HepG2 (cell line): ENCODE results near the gene PAQR3. TPM values are rescaled to one million over a fixed set of nuclear protein-coding genes. Genes with fewer than 3 reads are reported as not detected.

ENCODE experiments used
- AHR ChIP-seq: IDR thresholded peaks from 2 replicates; pipeline ENCODE4 v1.6.1; 2018; ENCODE audit warnings: missing genetic modification reagents, missing compliant biosample characterization
- GLI4 ChIP-seq: sonication (generic); formaldehyde crosslinking; IDR thresholded peaks from 2 replicates; pipeline ENCODE4 v1.5.1; 2020; ENCODE audit warnings: missing genetic modification reagents, mild to moderate bottlenecking, moderate library complexity, borderline replicate concordance
- HMGXB4 ChIP-seq, 2 experiments: sonication (generic) in 1 of 2; formaldehyde crosslinking in 1 of 2; IDR thresholded peaks; 2 replicates each; pipeline versions ENCODE4 v1.4.0 to v1.6.1; 2018 to 2020; ENCODE audit warnings: missing genetic modification reagents in 2 of 2, borderline replicate concordance in 1 of 2, low read depth in 1 of 2, mild to moderate bottlenecking in 1 of 2, missing biosample characterization in 1 of 2
- IRX3 ChIP-seq: sonication (generic); formaldehyde crosslinking; IDR thresholded peaks from 2 replicates; pipeline ENCODE4 v1.8.1; 2023; ENCODE audit warnings: mild to moderate bottlenecking, low read depth, missing genetic modification reagents, borderline replicate concordance
- KDM2A ChIP-seq: sonication (generic); formaldehyde crosslinking; IDR thresholded peaks from 2 replicates; pipeline ENCODE4 v1.4.0; 2020; ENCODE audit warnings: low read depth, missing genetic modification reagents, borderline replicate concordance
- MBD4 ChIP-seq: IDR thresholded peaks from 2 replicates; pipeline ENCODE4 v1.6.1; 2012; ENCODE audit warnings: low read length, inconsistent platforms, borderline replicate concordance
- MTA1 ChIP-seq: sonication (generic); formaldehyde crosslinking; IDR thresholded peaks from 2 replicates; pipeline ENCODE4 v1.4.0; 2020; ENCODE audit warnings: missing genetic modification reagents, mild to moderate bottlenecking, borderline replicate concordance
- MZF1 ChIP-seq: sonication (generic); formaldehyde crosslinking; IDR thresholded peaks from 2 replicates; pipeline ENCODE4 v1.8.1; 2023; ENCODE audit warnings: mild to moderate bottlenecking, missing genetic modification reagents, borderline replicate concordance
- NR1H2 ChIP-seq: sonication (generic); formaldehyde crosslinking; IDR thresholded peaks from 2 replicates; pipeline ENCODE4 v1.8.1; 2022; ENCODE audit warnings: low read depth, missing genetic modification reagents, borderline replicate concordance
- RCOR2 ChIP-seq: IDR thresholded peaks from 2 replicates; pipeline ENCODE4 v1.6.1; 2016; ENCODE audit warnings: missing biosample characterization, missing genetic modification reagents
- RNF2 ChIP-seq: fragments of 450-650 bp; conservative IDR thresholded peaks from 2 replicates; pipeline ENCODE4 v1.6.1; 2016; ENCODE audit warnings: low read depth
- SMYD3 ChIP-seq: sonication (generic); formaldehyde crosslinking; IDR thresholded peaks from 2 replicates; pipeline ENCODE4 v1.8.1; 2023; ENCODE audit warnings: mild to moderate bottlenecking, missing genetic modification reagents
- SRF ChIP-seq: IDR thresholded peaks from 2 replicates; pipeline ENCODE4 v1.6.1; 2011; ENCODE audit warnings: mild to moderate bottlenecking, low read depth, low read length, moderate library complexity
- TSC22D2 ChIP-seq: sonication (generic); formaldehyde crosslinking; IDR thresholded peaks from 2 replicates; pipeline ENCODE4 v1.5.1; 2020; ENCODE audit warnings: missing genetic modification reagents, mild to moderate bottlenecking, borderline replicate concordance
- ZBTB7B ChIP-seq: sonication (generic); formaldehyde crosslinking; IDR thresholded peaks from 2 replicates; pipeline ENCODE4 v1.4.0; 2020; ENCODE audit warnings: missing genetic modification reagents
- ZEB1 ChIP-seq: IDR thresholded peaks from 2 replicates; pipeline ENCODE4 v1.6.1; 2012; ENCODE audit warnings: mild to moderate bottlenecking, low read depth, inconsistent platforms; ENCODE audit not compliant: insufficient replicate concordance
- ZIK1 ChIP-seq: sonication (generic); formaldehyde crosslinking; IDR thresholded peaks from 2 replicates; pipeline ENCODE4 v1.5.0; 2020; ENCODE audit warnings: mild to moderate bottlenecking, low read depth, missing genetic modification reagents, borderline replicate concordance
- ZKSCAN5 ChIP-seq: sonication (generic); formaldehyde crosslinking; IDR thresholded peaks from 2 replicates; pipeline ENCODE4 v1.5.1; 2020; ENCODE audit warnings: mild to moderate bottlenecking, missing genetic modification reagents
- ZNF3 ChIP-seq: IDR thresholded peaks from 2 replicates; pipeline ENCODE4 v1.7.0; 2017; ENCODE audit warnings: inconsistent platforms
- ZNF451 ChIP-seq: sonication (generic); formaldehyde crosslinking; IDR thresholded peaks from 2 replicates; pipeline ENCODE4 v1.5.0; 2020; ENCODE audit warnings: mild to moderate bottlenecking, missing genetic modification reagents
- ZSCAN21 ChIP-seq: sonication (generic); formaldehyde crosslinking; IDR thresholded peaks from 2 replicates; pipeline ENCODE4 v1.8.0; 2022; ENCODE audit warnings: mild to moderate bottlenecking, missing genetic modification reagents, moderate library complexity, borderline replicate concordance
- ZSCAN22 ChIP-seq: sonication (generic); formaldehyde crosslinking; IDR thresholded peaks from 2 replicates; pipeline ENCODE4 v1.4.0; 2020; ENCODE audit warnings: mild to moderate bottlenecking, missing genetic modification reagents
- polyA plus RNA-seq, 8 experiments: library from polyadenylated mRNA; depleted of rRNA in 3 of 8; stranded (reverse) in 7 of 8; unstranded in 1 of 8; fragments of >200 nt; fragmentation: Illumina TruSeq in 4 of 8; extraction: Trizol in 4 of 8; gene quantifications; 2 replicates each; pipeline versions ENCODE4 v1.2.1 to v1.2.3, GENCODE V29; 2011 to 2016; ENCODE audit warnings: low read depth in 4 of 8, missing spikeins in 1 of 8, mixed read lengths in 1 of 8; ENCODE audit not compliant: insufficient read depth in 1 of 8
- total RNA-seq, 5 experiments: library from RNA; depleted of rRNA; stranded (reverse); fragments of >200 nt; fragmentation: Illumina TruSeq; extraction: Trizol; gene quantifications; 2 replicates each; pipeline ENCODE4 v1.2.3, GENCODE V29; 2016; ENCODE audit warnings: low read depth in 1 of 5
- TF ChIP-seq, protein P1 (sequence below): sonication (generic); formaldehyde crosslinking; IDR thresholded peaks from 2 replicates; pipeline ENCODE4 v1.5.0; 2020; ENCODE audit warnings: missing genetic modification reagents, mild to moderate bottlenecking, borderline replicate concordance
- TF ChIP-seq, protein P2 (sequence below): sonication (generic); formaldehyde crosslinking; IDR thresholded peaks from 2 replicates; pipeline ENCODE4 v1.5.1; 2020; ENCODE audit warnings: missing genetic modification reagents, mild to moderate bottlenecking, borderline replicate concordance
- TF ChIP-seq, protein P3 (sequence below): sonication (generic); formaldehyde crosslinking; IDR thresholded peaks from 2 replicates; pipeline ENCODE4 v1.8.0; 2022; ENCODE audit warnings: low read depth, missing genetic modification reagents
- TF ChIP-seq, protein P4 (sequence below), 2 experiments: fragments of 450-650 bp in 1 of 2; sonication (generic) in 1 of 2; formaldehyde crosslinking; IDR thresholded peaks; 2 replicates each; pipeline versions ENCODE4 v1.5.0 to v1.8.0; 2020 to 2022; ENCODE audit warnings: mild to moderate bottlenecking in 1 of 2, missing genetic modification reagents in 1 of 2

Gene PAQR3
- total and polyA plus RNA-seq, 2 of the 13 experiments (the other 11 are each of a cell fraction or from before 2014, with no cell fraction given): 9.9 to 13.6 TPM

DNA sequence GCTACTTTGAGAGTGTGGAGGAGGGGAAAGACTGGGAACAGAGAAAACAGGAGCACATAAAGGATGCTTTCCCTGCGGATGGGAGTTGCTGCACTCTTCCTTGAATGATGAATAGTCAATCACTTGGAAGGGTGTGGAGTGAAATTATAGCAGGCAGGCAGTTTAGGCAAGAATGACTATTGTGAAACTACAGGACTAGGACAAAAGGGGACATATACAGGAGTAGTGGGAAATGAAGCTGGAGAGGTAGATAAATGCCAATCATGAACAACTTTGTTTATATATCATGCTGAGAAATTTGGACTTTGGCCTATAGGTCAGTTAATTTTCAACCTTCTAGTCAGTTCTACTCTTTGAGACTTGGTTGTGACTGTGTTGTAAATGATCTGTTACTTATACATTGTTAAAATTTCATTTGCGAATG lies 76.9 kb downstream of the PAQR3 start (continued):
- TF ChIP-seq, protein P1, sequence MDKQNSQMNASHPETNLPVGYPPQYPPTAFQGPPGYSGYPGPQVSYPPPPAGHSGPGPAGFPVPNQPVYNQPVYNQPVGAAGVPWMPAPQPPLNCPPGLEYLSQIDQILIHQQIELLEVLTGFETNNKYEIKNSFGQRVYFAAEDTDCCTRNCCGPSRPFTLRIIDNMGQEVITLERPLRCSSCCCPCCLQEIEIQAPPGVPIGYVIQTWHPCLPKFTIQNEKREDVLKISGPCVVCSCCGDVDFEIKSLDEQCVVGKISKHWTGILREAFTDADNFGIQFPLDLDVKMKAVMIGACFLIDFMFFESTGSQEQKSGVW: no peak
- TF ChIP-seq ZSCAN22 (CRISPR knock-in tag) (no peak), KDM2A (CRISPR knock-in tag) (no peak), ZNF3 (peak; percentile 89), MBD4 (no peak; the same call in 1 of the 2 replicates), NR1H2 (no peak), ZEB1 (no peak), HMGXB4 (CRISPR knock-in tag; IDR thresholded peaks at IDR 0.05; ENCODE audit: borderline replicate concordance in 1 of 2, low read depth in 1 of 2) (0 out of 4 replicates have a peak, but pooled peaks of 1 of the 2 experiments have one; percentile 24), ZKSCAN5 (CRISPR knock-in tag) (no peak), ZBTB7B (CRISPR knock-in tag) (peak; percentile 57), ZNF451 (CRISPR knock-in tag) (no peak), SRF (no peak), AHR (CRISPR knock-in tag) (no peak), GLI4 (CRISPR knock-in tag) (no peak), ZSCAN21 (CRISPR knock-in tag) (no peak), SMYD3 (CRISPR knock-in tag) (no peak), ZIK1 (CRISPR knock-in tag) (no peak), RCOR2 (peak; percentile 83), IRX3 (CRISPR knock-in tag) (no peak), MTA1 (CRISPR knock-in tag) (no peak), TSC22D2 (CRISPR knock-in tag) (no peak), RNF2 (no peak), MZF1 (CRISPR knock-in tag) (no peak)
- TF ChIP-seq, protein P2, sequence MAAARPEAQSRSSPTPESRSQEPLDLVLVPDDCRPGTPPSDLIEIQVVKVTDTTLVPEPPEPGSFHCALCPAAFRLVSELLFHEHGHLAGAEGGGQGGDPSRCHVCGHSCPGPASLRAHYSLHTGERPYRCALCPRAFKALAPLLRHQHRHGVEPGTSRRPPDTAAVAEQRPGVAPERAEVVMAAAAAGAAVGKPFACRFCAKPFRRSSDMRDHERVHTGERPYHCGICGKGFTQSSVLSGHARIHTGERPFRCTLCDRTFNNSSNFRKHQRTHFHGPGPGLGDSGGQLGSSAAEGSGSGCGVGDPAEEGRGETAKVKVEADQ (CRISPR knock-in tag): no peak
- TF ChIP-seq, protein P3, sequence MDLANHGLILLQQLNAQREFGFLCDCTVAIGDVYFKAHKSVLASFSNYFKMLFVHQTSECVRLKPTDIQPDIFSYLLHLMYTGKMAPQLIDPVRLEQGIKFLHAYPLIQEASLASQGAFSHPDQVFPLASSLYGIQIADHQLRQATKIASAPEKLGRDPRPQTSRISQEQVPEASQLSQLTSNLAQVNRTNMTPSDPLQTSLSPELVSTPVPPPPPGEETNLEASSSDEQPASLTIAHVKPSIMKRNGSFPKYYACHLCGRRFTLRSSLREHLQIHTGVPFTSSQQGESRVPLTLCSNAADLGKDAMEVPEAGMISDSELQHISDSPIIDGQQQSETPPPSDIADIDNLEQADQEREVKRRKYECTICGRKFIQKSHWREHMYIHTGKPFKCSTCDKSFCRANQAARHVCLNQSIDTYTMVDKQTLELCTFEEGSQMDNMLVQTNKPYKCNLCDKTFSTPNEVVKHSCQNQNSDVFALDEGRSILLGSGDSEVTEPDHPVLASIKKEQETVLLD (CRISPR knock-in tag): no peak
- TF ChIP-seq, protein P4, sequence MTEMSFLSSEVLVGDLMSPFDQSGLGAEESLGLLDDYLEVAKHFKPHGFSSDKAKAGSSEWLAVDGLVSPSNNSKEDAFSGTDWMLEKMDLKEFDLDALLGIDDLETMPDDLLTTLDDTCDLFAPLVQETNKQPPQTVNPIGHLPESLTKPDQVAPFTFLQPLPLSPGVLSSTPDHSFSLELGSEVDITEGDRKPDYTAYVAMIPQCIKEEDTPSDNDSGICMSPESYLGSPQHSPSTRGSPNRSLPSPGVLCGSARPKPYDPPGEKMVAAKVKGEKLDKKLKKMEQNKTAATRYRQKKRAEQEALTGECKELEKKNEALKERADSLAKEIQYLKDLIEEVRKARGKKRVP (CRISPR knock-in tag; IDR thresholded peaks at IDR 0.05): peak in 1 of 2 experiments; percentile 40; a peak in 1 of 4 replicates
